ENCODE measurements around the gene ICAM4.

DNA sequence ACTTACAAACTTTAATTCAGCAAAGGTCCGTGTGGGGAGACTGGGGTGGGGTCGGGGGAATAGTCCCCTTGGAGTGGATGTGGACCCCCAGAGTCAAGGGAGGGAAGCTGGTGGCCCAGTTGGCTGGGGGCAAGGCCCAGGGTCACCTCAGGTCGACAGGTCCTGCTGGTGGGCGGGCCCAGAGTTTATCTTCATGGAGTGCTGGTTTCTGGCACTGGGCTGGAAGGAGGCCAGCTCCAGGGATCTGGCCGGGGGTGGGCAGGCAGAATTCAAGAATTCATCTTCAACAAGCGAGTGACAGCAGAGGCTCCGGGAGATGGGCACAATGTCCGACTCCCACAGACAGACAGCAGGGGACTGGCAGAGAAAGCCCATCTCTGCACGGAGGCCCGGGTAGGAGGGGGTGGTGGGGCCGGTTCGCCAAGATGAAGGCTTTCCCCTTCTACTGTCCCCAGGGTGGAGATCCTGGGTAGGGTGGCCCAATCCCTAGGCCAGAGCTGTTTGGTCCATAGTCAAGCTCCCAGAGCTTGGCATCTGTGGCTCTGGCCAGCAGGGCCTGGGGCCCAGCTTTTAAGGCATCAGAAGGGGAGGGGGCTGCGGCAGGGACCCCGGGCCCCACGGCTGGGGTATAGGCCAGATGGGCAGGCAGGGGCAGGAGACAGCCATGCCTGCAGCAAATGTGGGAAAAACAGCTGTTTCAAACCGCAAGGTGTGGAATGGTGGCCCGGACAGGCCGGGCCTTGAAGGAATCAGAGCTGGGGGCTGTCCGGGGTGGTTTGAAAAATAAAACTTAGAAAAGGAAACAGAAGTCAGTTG lies 29.7 kb downstream of the ICAM4 start:
- TF ChIP-seq POLR2AphosphoS5 (IDR thresholded peaks at IDR 0.05; ENCODE audit: low read depth, low read length) (no peak), CHD2 (IDR thresholded peaks at IDR 0.05; ENCODE audit: low read length, partially characterized antibody) (no peak), EP300 (IDR thresholded peaks at IDR 0.05; ENCODE audit: borderline replicate concordance in 1 of 2, low read depth in 1 of 2, low read length in 1 of 2) (no peak), MXI1 (IDR thresholded peaks at IDR 0.05; ENCODE audit: low read depth, low read length) (no peak)
